SH-SY5Y (cell line): ENCODE measurements around the gene SPATA6L.

Experiments
- GATA2 ChIP-seq: IDR thresholded peaks from 2 replicates; pipeline ENCODE4 v1.6.1; 2011; ENCODE audit warnings: mild to moderate bottlenecking, low read depth, low read length
- GATA3 ChIP-seq: IDR thresholded peaks from 2 replicates; pipeline ENCODE4 v1.6.1; 2011; ENCODE audit warnings: low read depth, mild to moderate bottlenecking, low read length, moderate library complexity

SPATA6L gene

GRCh38 chr9:4662989-4663792 is 3.1 kb downstream of the SPATA6L start:
- TF ChIP-seq GATA3 (no peak), GATA2 (no peak)

- TF ChIP-seq GATA3, result no peak
- no peak for TF ChIP-seq GATA2
Observed at GRCh38 chr9:4662108-4662988, 3.9 kb downstream of the SPATA6L start, which contains the start of gene PLPP6. TSS of gene PLPP6 (plus strand) at chr9:4662294. CDS start at chr9:4662376, 82 bp downstream.

- TF ChIP-seq GATA3 (no peak), GATA2 (no peak)
Observed at GRCh38 chr9:4661611-4662010, 4.7 kb downstream of the SPATA6L start.

GRCh38 chr9:4661165-4661564 is 5.1 kb downstream of the SPATA6L start:
- TF ChIP-seq GATA2 (no peak), GATA3 (no peak)

- TF ChIP-seq GATA3 (no peak), GATA2 (no peak)
Observed at GRCh38 chr9:4657426-4658159, 8.7 kb downstream of the SPATA6L start.

GRCh38 chr9:4656621-4657020 is 9.7 kb downstream of the SPATA6L start:
- TF ChIP-seq GATA3, result no peak
- no peak for TF ChIP-seq GATA2

GRCh38 chr9:4654538-4654937 is 11.7 kb downstream of the SPATA6L start:
- TF ChIP-seq GATA2 (no peak), GATA3 (no peak)

- TF ChIP-seq GATA2 (no peak), GATA3 (no peak)
Observed at GRCh38 chr9:4654084-4654483, 12.2 kb downstream of the SPATA6L start.

GRCh38 chr9:4642351-4642750 is 23.9 kb downstream of the SPATA6L start:
- TF ChIP-seq GATA2 (no peak), GATA3 (no peak)

GRCh38 chr9:4640027-4640426 is 26.3 kb downstream of the SPATA6L start:
- TF ChIP-seq GATA2 (no peak), GATA3 (no peak)

- TF ChIP-seq GATA2, result no peak
- TF ChIP-seq GATA3, result no peak
Observed at GRCh38 chr9:4639420-4639819, 26.9 kb downstream of the SPATA6L start.

GRCh38 chr9:4638968-4639367 is 27.3 kb downstream of the SPATA6L start:
- TF ChIP-seq GATA2 (no peak), GATA3 (no peak)

- no peak for TF ChIP-seq GATA2
- TF ChIP-seq GATA3, result no peak
Observed at GRCh38 chr9:4630836-4631235, 35.4 kb downstream of the SPATA6L start.

- TF ChIP-seq GATA2, result no peak
- TF ChIP-seq GATA3, result no peak
Observed at GRCh38 chr9:4622016-4622415, 44.3 kb downstream of the SPATA6L start.
